Measurements from ENCODE around the gene TUBB.

TUBB gene

DNA sequence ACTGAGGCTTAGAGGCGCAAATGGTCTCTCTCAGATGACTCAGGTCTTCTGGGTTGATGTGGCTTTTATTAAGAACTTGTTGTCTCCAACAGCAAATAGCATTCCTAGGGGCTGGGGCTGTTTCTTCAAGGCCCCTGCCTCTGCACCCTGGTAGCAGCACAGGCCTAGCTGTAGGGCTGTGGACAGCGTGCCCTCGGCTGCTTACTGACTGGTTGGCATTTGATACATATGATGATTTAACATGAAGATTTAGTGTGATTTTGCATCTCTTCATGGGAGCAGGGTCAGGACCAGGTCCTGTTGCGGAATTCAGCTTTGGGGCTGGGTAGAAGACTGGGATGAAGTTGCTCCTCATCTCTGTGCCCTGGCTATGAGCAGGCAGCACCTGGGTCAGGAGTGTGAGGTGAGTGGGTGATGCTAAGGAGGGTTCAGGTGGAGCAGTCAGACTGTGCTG lies 48.5 kb downstream of the TUBB start:
- Mint-ChIP-seq H3K4me3 (peak overlapping the region; percentile 74), H3K27me3 (no peaks in the 10 kb centered on the region), H3K4me1 (ENCODE audit: low read depth) (peaks cover 80% of the 10 kb centered on the region), H3K36me3 (no peaks in the 10 kb centered on the region), H3K27ac (peak overlapping the region; percentile 100), H3K9me3 (ENCODE audit: low read depth) (no peaks in the 10 kb centered on the region)

DNA sequence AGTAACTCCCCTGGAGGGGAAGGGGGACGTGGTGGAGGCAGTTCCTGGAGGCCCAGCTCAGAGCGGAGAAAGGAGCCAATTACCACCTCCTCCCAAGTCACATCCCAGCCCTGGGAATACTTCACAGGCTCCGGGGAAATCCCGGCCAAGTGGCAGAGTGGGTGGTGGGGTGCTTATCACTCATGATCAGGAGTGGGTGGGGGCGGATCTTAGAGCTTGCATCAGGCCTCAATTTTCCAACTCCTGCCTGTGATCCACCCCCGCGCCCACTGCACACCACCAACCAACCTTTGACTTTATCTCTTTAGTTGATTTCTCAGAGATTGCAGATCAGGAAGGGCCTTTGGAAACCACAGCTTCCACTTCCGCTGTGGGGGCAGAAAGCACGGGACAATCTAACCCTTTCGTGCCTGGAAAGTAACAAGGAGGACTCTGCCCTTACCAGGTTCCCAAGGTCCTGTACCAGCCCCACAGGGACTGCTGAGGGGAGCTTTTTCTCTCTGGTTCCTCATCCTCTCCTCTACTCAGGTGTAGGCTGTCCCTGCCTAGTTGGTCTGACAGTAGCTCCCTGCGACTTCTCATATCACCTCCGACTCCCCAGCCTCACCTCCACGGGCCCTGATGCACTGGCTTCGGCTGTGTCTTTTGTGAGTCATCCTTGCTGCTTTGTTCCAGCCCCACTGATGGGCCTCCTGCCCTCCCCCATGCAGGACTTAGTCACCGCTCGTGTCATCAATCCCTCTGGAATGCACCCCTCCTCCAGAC lies 49.1 kb downstream of the TUBB start:
- peaks cover 79% of the 10 kb centered on the region for H3K4me1 Mint-ChIP-seq (ENCODE audit: low read depth)

DNA sequence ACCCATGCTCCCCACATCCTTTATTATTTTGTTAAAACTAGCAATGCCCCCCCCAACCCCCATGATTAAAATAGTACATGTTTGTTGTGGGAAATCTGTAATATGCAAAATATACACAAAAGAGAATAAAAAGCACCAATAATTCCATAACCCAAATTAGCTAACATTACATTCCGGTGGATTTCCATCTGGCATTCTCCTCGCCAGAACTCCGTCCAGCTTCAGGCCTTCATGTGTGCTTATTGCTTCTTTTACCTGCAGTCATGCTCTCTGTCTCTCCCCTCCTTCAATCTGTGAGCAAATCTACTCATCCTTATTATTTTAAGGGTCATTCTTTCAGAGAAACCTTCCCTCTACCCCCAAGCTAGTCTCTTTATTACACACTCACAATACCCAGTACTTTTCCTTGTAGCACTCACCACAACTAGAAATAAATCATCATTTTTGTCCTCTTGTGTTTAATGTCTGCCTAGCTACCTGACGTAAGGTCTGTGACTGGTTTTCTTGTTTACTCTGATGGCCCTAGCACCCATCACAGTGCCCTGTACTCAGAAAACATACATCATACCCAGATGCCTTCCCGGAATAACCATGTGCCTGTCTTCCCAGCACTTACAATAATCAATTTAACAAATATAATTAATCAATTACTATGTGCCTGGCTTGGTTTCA lies 49.8 kb downstream of the TUBB start:
- no peaks in the 10 kb centered on the region for H3K36me3 Mint-ChIP-seq
- H3K9me3 Mint-ChIP-seq (ENCODE audit: low read depth): no peaks in the 10 kb centered on the region
- peak overlapping the region; percentile 74 for H3K4me3 Mint-ChIP-seq
- H3K4me1 Mint-ChIP-seq (ENCODE audit: low read depth): peaks cover 77% of the 10 kb centered on the region
- H3K27me3 Mint-ChIP-seq: no peaks in the 10 kb centered on the region
- H3K27ac Mint-ChIP-seq: peak overlapping the region; percentile 100

More for the DNA sequence above, 49.1 kb downstream of the TUBB start:
- Mint-ChIP-seq H3K9me3 (ENCODE audit: low read depth) (no peaks in the 10 kb centered on the region), H3K27ac (peak overlapping the region; percentile 100), H3K36me3 (no peaks in the 10 kb centered on the region), H3K4me3 (peak overlapping the region; percentile 74), H3K27me3 (no peaks in the 10 kb centered on the region)

DNA sequence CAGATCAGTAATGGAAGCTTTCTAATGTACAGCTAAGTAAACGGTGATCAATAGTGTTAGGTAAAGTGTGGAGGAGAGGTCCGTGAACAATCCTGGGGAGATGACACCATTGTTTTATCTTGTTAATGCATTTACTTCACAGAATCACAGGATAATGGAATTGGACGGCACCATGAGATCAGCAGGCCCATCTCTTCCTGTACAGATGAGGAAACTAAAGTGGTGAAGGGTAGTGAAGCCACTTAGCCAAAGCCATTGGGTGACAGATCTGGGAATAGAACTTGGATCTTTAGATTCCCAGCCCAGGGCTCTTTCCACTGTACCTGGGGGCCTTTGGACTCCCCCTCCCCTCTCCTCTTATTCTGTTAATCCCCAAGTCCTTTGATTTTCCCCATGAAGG lies 50.4 kb downstream of the TUBB start:
- Mint-ChIP-seq H3K36me3 (no peaks in the 10 kb centered on the region), H3K27me3 (no peaks in the 10 kb centered on the region), H3K4me3 (peak overlapping the region; percentile 13), H3K4me1 (ENCODE audit: low read depth) (peaks cover 73% of the 10 kb centered on the region), H3K9me3 (ENCODE audit: low read depth) (no peaks in the 10 kb centered on the region), H3K27ac (peak overlapping the region; percentile 100)

DNA sequence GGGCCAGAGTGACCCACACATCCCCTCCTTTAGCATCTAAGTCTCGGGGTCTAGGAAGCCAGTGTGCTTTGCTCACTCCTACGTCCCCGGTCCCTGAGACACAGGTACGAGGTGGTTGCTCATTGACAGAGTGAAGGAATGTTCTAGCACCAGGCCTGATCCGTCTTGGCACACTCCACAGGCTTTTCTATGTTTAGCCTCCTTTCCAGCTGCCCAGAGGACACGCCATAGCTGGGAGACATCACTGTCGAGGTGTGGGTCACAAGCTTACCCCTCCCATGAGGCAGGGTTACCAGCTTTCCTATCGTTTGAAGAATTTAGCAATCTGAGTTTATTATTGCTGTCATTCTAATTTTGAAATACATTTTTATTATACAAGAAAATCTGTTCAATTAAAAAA lies 54.5 kb downstream of the TUBB start:
- no peaks in the 10 kb centered on the region for H3K27me3 Mint-ChIP-seq
- no peaks in the 10 kb centered on the region for H3K36me3 Mint-ChIP-seq
- H3K27ac Mint-ChIP-seq: peak overlapping the region; percentile 16
- H3K9me3 Mint-ChIP-seq (ENCODE audit: low read depth): no peaks in the 10 kb centered on the region
- H3K4me3 Mint-ChIP-seq: no peak overlapping the region
- peaks cover 61% of the 10 kb centered on the region for H3K4me1 Mint-ChIP-seq (ENCODE audit: low read depth)

All from activated naive CD8-positive, alpha-beta T cell (primary cell).